ENCODE measurements around the gene ASB7. TPM values are rescaled to one million over a fixed set of nuclear protein-coding genes. Genes with fewer than 3 reads are reported as not detected.

Gene ASB7
- total and polyA plus RNA-seq, 2 experiments from 2014 or later, result 4.1 to 13.9 TPM

- TF ChIP-seq ZNF462 (CRISPR knock-in tag; IDR thresholded peaks at IDR 0.05) (no peak), CTCF (conservative IDR thresholded peaks at IDR 0.05; ENCODE audit: low read depth in 2 of 2) (no peak), REST (IDR thresholded peaks at IDR 0.05; ENCODE audit: unreplicated experiment) (no peak), ZNF331 (CRISPR knock-in tag; IDR thresholded peaks at IDR 0.05; ENCODE audit: low read depth) (no peak), JUNB (IDR thresholded peaks at IDR 0.05; ENCODE audit: unreplicated experiment) (no peak), POLR2AphosphoS5 (IDR thresholded peaks at IDR 0.05; ENCODE audit: low read depth) (no peak)
These were observed 9.0 kb upstream of the ASB7 start (continued) for GRCh38 chr15:100593431-100593830.

Measured in GM23338 (cell line).